Smooth muscle cell (in vitro differentiated cells): ENCODE data around the gene QRICH2. TPM values are rescaled to one million over a fixed set of nuclear protein-coding genes. Genes with fewer than 3 reads are reported as not detected.
"Not testable (repeated sequence)": the region's sequence is repeated elsewhere in the genome, so short reads cannot be mapped to it uniquely, and the experiment has no call there.

Source experiments
- DNase-seq: peaks from one replicate; lab custom pipeline; 2025; ENCODE audit not compliant: unreplicated experiment; lab: John Stamatoyannopoulos, UW
- H2AFZ ChIP-seq: fragments of 200-600 bp; sonication (generic); 2 replicates; pipeline ENCODE4 v1.6.0; 2016; ENCODE audit warnings: antibody characterized with exemption, low read depth, mild to moderate bottlenecking
- H3F3A ChIP-seq: fragments of 200-600 bp; sonication (generic); 2 replicates; pipeline ENCODE4 v1.6.0; 2017; ENCODE audit warnings: antibody characterized with exemption, low read depth
- H3K27ac ChIP-seq: fragments of 200-600 bp; sonication (generic); 2 replicates; pipeline ENCODE4 v1.5.1; 2016; ENCODE audit warnings: low read depth, mild to moderate bottlenecking
- H3K27me3 ChIP-seq: fragments of 200-600 bp; sonication (generic); 2 replicates; pipeline ENCODE4 v1.6.1; 2016; ENCODE audit warnings: low read depth, mild to moderate bottlenecking
- H3K36me3 ChIP-seq: fragments of 200-600 bp; sonication (generic); 2 replicates; pipeline ENCODE4 v1.5.1; 2016; ENCODE audit warnings: low read depth
- H3K4me1 ChIP-seq: fragments of 200-600 bp; sonication (generic); 2 replicates; pipeline ENCODE4 v1.5.1; 2016; ENCODE audit warnings: low read depth
- H3K4me2 ChIP-seq: fragments of 200-600 bp; sonication (generic); 2 replicates; pipeline ENCODE4 v1.6.0; 2016; ENCODE audit warnings: mild to moderate bottlenecking
- H3K4me3 ChIP-seq: fragments of 200-600 bp; sonication (generic); 2 replicates; pipeline ENCODE4 v1.5.1; 2016; ENCODE audit warnings: mild to moderate bottlenecking
- H3K79me2 ChIP-seq: fragments of 200-600 bp; sonication (generic); 2 replicates; pipeline ENCODE4 v1.6.0; 2016; ENCODE audit warnings: low read depth, mild to moderate bottlenecking
- H3K9ac ChIP-seq: fragments of 200-600 bp; sonication (generic); 2 replicates; pipeline ENCODE4 v1.6.0; 2016; ENCODE audit warnings: low read depth
- H3K9me3 ChIP-seq: fragments of 200-600 bp; sonication (generic); replicated peaks from 2 replicates; pipeline ENCODE4 v1.5.1; 2016; ENCODE audit warnings: low read depth
- H4K20me1 ChIP-seq: fragments of 200-600 bp; sonication (generic); 2 replicates; pipeline ENCODE4 v1.6.0; 2016; ENCODE audit warnings: low read depth
- WGBS: methylation state at CpG from one replicate; pipeline ENCODE4 v1.1.7; 2016; ENCODE audit warnings: low lambda C conversion rate; 5-methylcytosine and 5-hydroxymethylcytosine counted together
- polyA plus RNA-seq: library from polyadenylated mRNA; unstranded; fragments of >200 nt; fragmentation: Nextera tagmentation; extraction: Ambion mirVana; gene quantifications from 2 replicates; pipeline ENCODE4 v1.2.1, GENCODE V29; 2016
- total RNA-seq: library from RNA; depleted of rRNA; stranded (reverse); fragments of >200 nt; gene quantifications from 2 replicates; pipeline ENCODE4 v1.2.3, GENCODE V29; 2014
- TF ChIP-seq, protein P1 (sequence below): fragments of 200-600 bp; sonication (generic); IDR thresholded peaks from 2 replicates; pipeline ENCODE4 v1.5.1; 2017; ENCODE audit warnings: borderline replicate concordance, mild to moderate bottlenecking, antibody characterized with exemption; ENCODE audit not compliant: insufficient read depth, poor library complexity, severe bottlenecking

QRICH2 gene
- total and polyA plus RNA-seq, 2 experiments from 2014 or later = 1.2 to 1.5 TPM

DNA sequence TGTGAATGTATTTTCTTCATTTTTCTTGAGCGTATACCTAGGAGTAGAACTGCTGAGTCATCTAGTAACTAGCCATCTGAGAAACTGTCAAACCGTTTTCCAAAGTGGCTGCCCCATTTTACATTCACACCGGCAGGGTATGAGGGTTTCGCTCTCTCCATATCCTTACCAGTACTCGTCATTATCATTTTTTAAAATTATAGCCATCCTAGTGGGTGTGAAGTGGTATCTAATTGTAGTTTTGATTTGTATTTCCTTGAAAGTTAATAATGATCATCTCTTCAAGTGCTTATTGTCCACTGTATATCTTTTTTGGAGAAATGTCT lies 73.8 kb downstream of the QRICH2 start:
- Histone ChIP-seq H3K9ac (no peak overlapping the region), H4K20me1 (no peaks in the 10 kb centered on the region), H3K9me3 (no peaks in the 10 kb centered on the region), H2AFZ (no peak overlapping the region), H3F3A (no peaks in the 10 kb centered on the region), H3K4me3 (no peak overlapping the region), H3K27me3 (peaks cover 25% of the 10 kb centered on the region), H3K4me2 (no peak overlapping the region), H3K4me1 (no peaks in the 10 kb centered on the region), H3K27ac (no peak overlapping the region), H3K79me2 (no peaks in the 10 kb centered on the region), H3K36me3 (no peaks in the 10 kb centered on the region)
- TF ChIP-seq, protein P1, sequence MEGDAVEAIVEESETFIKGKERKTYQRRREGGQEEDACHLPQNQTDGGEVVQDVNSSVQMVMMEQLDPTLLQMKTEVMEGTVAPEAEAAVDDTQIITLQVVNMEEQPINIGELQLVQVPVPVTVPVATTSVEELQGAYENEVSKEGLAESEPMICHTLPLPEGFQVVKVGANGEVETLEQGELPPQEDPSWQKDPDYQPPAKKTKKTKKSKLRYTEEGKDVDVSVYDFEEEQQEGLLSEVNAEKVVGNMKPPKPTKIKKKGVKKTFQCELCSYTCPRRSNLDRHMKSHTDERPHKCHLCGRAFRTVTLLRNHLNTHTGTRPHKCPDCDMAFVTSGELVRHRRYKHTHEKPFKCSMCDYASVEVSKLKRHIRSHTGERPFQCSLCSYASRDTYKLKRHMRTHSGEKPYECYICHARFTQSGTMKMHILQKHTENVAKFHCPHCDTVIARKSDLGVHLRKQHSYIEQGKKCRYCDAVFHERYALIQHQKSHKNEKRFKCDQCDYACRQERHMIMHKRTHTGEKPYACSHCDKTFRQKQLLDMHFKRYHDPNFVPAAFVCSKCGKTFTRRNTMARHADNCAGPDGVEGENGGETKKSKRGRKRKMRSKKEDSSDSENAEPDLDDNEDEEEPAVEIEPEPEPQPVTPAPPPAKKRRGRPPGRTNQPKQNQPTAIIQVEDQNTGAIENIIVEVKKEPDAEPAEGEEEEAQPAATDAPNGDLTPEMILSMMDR = no peak
- DNase-seq = no peak
- WGBS = 78% methylated on average over 5 of the region's 5 CpGs

DNA sequence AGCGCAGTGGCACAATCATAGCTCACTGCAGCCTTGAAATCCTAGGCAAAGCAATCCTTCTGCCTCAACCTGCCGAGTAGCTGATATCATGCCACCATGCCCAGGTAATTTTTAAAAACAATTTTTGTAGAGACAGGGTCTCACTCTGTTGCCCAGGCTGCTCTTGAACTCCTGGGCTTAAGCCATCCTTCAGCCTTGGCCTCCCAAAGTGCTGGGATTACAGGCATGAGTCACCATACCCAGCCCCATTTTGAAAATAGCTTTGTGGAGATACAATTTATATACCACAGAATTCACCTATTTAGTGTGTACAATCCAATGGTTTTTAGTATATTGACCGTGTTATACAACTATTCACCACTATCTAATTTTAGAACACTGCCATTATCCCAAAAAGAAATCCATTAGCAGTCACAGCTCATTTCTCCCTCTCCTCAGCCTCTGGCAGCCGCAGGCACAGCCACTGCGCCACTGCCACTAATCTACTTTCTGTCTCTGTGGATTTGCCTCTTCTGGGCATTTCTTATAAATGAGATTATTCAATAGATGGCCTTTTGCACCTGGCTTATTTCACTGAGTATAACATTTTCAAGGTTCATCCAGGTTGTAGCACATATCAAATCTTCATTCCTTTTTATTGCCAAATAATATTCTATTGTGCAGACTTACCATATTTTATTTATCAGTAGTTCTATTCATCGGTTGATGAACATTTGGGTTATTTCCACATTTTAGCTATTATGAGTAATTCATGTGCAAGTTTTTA lies 74.3 kb downstream of the QRICH2 start:
- TF ChIP-seq, protein P1 = no peak
- Histone ChIP-seq H3K79me2 (no peaks in the 10 kb centered on the region), H3K9ac (no peak overlapping the region), H3K27ac (no peak overlapping the region), H3K4me2 (no peak overlapping the region), H3K27me3 (peaks cover 24% of the 10 kb centered on the region), H3K36me3 (no peaks in the 10 kb centered on the region), H4K20me1 (no peaks in the 10 kb centered on the region), H3K9me3 (no peaks in the 10 kb centered on the region), H2AFZ (no peak overlapping the region), H3K4me1 (no peaks in the 10 kb centered on the region), H3K4me3 (no peak overlapping the region), H3F3A (no peaks in the 10 kb centered on the region)
- 96% methylated on average over 6 of the region's 6 CpGs for WGBS
- no peak for DNase-seq

DNA sequence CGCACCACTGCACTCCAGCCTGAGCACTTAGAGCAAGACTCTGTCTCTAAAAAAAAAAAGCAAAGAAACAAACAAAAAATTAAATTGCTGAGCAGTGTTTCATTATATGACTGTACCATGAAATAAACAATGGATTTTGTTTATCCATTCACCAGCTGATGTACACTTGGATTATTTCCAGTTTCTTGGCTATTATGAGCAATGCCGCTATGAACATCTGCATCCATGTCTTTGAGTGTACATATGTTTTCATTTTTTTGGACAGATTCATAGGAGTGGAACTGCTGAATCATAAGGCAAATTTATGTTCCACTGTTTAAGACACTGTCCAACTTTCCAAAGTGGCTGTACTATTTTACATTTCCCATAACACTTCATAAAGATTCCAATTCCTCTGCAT lies 75.7 kb downstream of the QRICH2 start:
- no peak overlapping the region for H3K27ac ChIP-seq
- DNase-seq = no peak
- H3K27me3 ChIP-seq = peaks cover 17% of the 10 kb centered on the region
- H4K20me1 ChIP-seq = no peaks in the 10 kb centered on the region
- H2AFZ ChIP-seq = no peak overlapping the region
- no peak overlapping the region for H3K4me3 ChIP-seq
- no peaks in the 10 kb centered on the region for H3F3A ChIP-seq
- no peaks in the 10 kb centered on the region for H3K79me2 ChIP-seq
- 78% methylated on average over 2 of the region's 2 CpGs for WGBS
- no peak overlapping the region for H3K9ac ChIP-seq
- TF ChIP-seq, protein P1 = no peak
- H3K4me2 ChIP-seq = no peak overlapping the region
- no peaks in the 10 kb centered on the region for H3K36me3 ChIP-seq
- H3K4me1 ChIP-seq = no peaks in the 10 kb centered on the region
- no peaks in the 10 kb centered on the region for H3K9me3 ChIP-seq

DNA sequence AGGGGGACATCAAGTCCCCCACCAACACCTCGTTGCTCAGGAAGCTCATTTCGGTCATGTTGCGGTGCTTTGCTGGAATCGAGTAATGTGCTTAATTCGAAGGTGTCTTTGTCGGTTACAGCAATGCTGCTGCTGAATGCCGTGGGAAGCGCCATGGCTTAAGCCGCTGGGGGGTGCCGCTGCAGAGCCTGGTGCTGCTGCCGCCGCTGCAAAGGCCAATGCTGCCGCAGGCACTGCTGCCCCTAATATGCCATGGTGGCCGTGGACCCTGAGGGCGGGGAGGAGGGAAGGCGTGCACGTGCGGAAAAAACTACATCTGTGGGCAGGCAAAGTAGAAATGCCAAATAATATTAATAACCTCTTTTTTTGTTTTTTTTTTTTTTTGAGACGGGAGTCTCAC lies 81.3 kb downstream of the QRICH2 start:
- H2AFZ ChIP-seq, H3K79me2 ChIP-seq, DNase-seq, H3K4me1 ChIP-seq, H3F3A ChIP-seq, H3K4me2 ChIP-seq, H3K9ac ChIP-seq, H3K9me3 ChIP-seq, H3K36me3 ChIP-seq, H3K4me3 ChIP-seq, H3K27ac ChIP-seq, H4K20me1 ChIP-seq: not testable (repeated sequence)
- H3K27me3 ChIP-seq = peaks cover 17% of the 10 kb centered on the region
- 92% methylated on average over 19 of the region's 19 CpGs for WGBS

DNA sequence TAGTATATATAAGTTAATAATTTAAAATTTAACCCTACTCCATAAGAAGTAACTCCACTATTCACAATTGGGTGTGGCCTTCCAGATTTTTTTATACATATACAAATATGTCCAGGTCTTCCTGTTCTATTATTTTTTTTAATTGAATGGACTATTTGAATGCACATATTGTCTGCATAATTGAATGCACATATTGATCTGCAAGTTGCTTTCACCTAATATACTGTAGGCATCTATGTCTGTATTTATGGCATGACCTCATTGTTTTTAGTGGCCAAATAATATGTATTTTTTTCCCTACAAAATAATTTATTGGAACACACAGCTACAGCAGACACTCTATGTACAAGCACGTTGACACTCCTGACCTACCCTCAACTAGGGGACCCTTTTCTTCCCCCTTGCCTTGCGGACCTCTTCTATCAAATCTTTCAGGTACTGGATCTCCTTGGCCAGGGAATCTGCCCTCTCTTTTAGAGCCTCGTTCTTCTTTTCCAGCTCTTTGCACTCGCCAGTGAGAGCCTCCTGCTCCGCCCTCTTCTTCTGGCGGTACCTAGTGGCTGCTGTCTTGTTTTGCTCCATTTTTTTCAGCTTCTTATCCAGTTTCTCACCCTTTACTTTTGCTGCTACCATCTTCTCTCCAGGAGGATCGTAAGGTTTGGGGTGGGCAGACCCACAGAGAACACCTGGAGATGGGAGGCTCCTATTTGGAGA lies 82.5 kb downstream of the QRICH2 start:
- H3K27ac ChIP-seq, DNase-seq, H3K4me2 ChIP-seq, H3K9me3 ChIP-seq, H3K4me3 ChIP-seq, H3K4me1 ChIP-seq, H3K79me2 ChIP-seq, H4K20me1 ChIP-seq, H3K36me3 ChIP-seq, H3F3A ChIP-seq, H2AFZ ChIP-seq, H3K9ac ChIP-seq: not testable (repeated sequence)
- H3K27me3 ChIP-seq = peaks cover 17% of the 10 kb centered on the region
- 86% methylated on average over 7 of the region's 7 CpGs for WGBS
